OCI-LY7 (cell line): ENCODE results near the gene SPECC1. TPM values are rescaled to one million over a fixed set of nuclear protein-coding genes. Genes with fewer than 3 reads are reported as not detected.

Experiments
- BruUV-seq: library from RNA; stranded (reverse); fragments of 400-500 nt; replicated peaks from 2 replicates; lab custom pipeline; 2021; lab: Mats Ljungman, UMichigan
- CTCF ChIA-PET: fragments of 300-600 bp; sonication (Branson Sonifier 250); formaldehyde crosslinking; loops from one replicate; lab custom pipeline; 2022; ENCODE audit warnings: antibody characterized with exemption; ENCODE audit not compliant: unreplicated experiment; lab: Charles Lee
- POLR2A ChIA-PET: fragments of 300-600 bp; sonication (Branson Sonifier 250); formaldehyde crosslinking; loops from one replicate; lab custom pipeline; 2022; ENCODE audit warnings: antibody characterized with exemption; lab: Charles Lee
- DNase-seq: peaks from one replicate; pipeline ENCODE4 v3.0.0-alpha.2; 2015; ENCODE audit warnings: low spot score
- H2AFZ ChIP-seq: fragments of 200-600 bp; sonication (generic), shearing (Covaris generic); 2 replicates; pipeline ENCODE4 v1.6.1; 2014; ENCODE audit warnings: mild to moderate bottlenecking, antibody characterized with exemption, low read length, moderate library complexity
- H3K27ac ChIP-seq: fragments of 200-600 bp; sonication (generic); 2 replicates; pipeline ENCODE4 v1.5.1; 2014; ENCODE audit warnings: mixed run types, low read depth, mild to moderate bottlenecking, moderate library complexity, low read length, inconsistent platforms; ENCODE audit not compliant: poor library complexity, severe bottlenecking
- H3K36me3 ChIP-seq: fragments of 200-600 bp; sonication (generic); 2 replicates; pipeline ENCODE4 v1.6.1; 2014; ENCODE audit warnings: mild to moderate bottlenecking, antibody characterized with exemption, low read length, moderate library complexity, mixed read lengths; ENCODE audit not compliant: insufficient read depth
- H3K4me1 ChIP-seq: fragments of 200-600 bp; sonication (generic); 2 replicates; pipeline ENCODE4 v1.5.1; 2014; ENCODE audit warnings: mild to moderate bottlenecking, low read length; ENCODE audit not compliant: insufficient read depth, poor library complexity, severe bottlenecking
- H3K4me2 ChIP-seq: fragments of 200-600 bp; sonication (generic); 2 replicates; pipeline ENCODE4 v1.6.1; 2014; ENCODE audit warnings: mild to moderate bottlenecking, low read length
- H3K4me3 ChIP-seq: fragments of 200-600 bp; sonication (generic); 2 replicates; pipeline ENCODE4 v1.5.1; 2014; ENCODE audit warnings: mild to moderate bottlenecking, low read depth, low read length; ENCODE audit not compliant: poor library complexity, severe bottlenecking
- H3K79me2 ChIP-seq: fragments of 200-600 bp; sonication (generic); 2 replicates; pipeline ENCODE4 v1.6.1; 2016; ENCODE audit warnings: low read depth, mild to moderate bottlenecking, low read length, moderate library complexity, mixed read lengths; ENCODE audit not compliant: insufficient read depth
- H3K9me2 ChIP-seq: fragments of 200-600 bp; sonication (generic); 2 replicates; pipeline ENCODE4 v1.6.1; 2016; ENCODE audit warnings: mild to moderate bottlenecking, low read length, mixed read lengths; ENCODE audit not compliant: insufficient read depth
- H3K9me3 ChIP-seq: fragments of 200-600 bp; sonication (generic); 2 replicates; pipeline ENCODE4 v1.6.1; 2014; ENCODE audit warnings: mild to moderate bottlenecking, mixed run types, low read length, mixed read lengths
- H4K20me1 ChIP-seq: fragments of 200-600 bp; sonication (generic); 2 replicates; pipeline ENCODE4 v1.6.1; 2014; ENCODE audit warnings: mild to moderate bottlenecking, antibody characterized with exemption, low read length, moderate library complexity, mixed read lengths; ENCODE audit not compliant: insufficient read depth
- EZH2phosphoT487 ChIP-seq: fragments of 200-600 bp; sonication (generic); IDR thresholded peaks from 2 replicates; pipeline ENCODE4 v1.6.1; 2018; ENCODE audit warnings: low read depth, borderline replicate concordance, mild to moderate bottlenecking, mixed run types, antibody characterized with exemption, low read length, moderate library complexity, mixed read lengths
- intact Hi-C: fragments of 100-400 bp; cut with micrococcal nuclease; formaldehyde crosslinking; loops from one replicate; pipeline ENCODE4 v1.10.0; 2022; ENCODE audit not compliant: unreplicated experiment
- total RNA-seq, 2 experiments: library from RNA; depleted of rRNA in 1 of 2; stranded (reverse); fragments of >200 nt in 1 of 2; shearing (Covaris generic) in 1 of 2; gene quantifications; 2 replicates each; pipeline ENCODE4 v1.2.3, GENCODE V29; 2014 to 2022
- TF ChIP-seq, protein P1 (sequence below): fragments of 200-600 bp; sonication (generic); conservative IDR thresholded peaks from 2 replicates; pipeline ENCODE4 v1.5.1; 2014; ENCODE audit warnings: mild to moderate bottlenecking, antibody characterized with exemption, low read length, moderate library complexity, mixed read lengths

Gene SPECC1
- total RNA-seq, 2 experiments from 2014 or later: 0.47 to 2.8 TPM

DNA sequence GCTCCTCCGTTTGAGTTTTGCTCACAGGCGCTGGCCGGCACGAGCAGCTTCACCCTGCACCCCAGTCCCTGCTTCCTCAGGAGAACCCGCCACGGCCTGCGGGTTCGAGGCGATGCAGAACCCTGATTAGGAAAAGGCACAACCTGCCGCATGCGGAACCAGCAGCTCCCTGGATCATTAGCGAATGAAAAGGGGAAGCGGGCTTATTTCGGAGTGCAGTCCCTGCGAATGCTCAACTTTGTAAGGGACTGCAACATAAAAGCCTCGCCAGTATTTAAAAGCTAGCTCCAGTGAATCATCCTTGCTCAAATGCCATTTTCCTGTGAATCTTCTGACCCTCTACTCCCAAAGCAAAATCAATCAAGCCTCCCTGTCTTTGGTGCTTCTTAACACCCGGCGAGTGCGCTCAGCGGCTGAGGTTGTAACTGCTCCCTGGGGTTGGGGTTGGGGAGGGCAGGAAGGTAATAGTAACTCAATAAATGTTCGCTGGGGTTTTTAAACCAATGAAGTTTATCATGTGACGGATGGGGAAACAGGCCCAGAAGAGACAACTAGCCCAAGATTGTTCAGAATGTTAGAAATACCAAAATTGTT is 30.9 kb upstream of the SPECC1 start:
- H3K36me3 ChIP-seq: peaks cover 29% of the 10 kb centered on the region
- peak overlapping the region; percentile 77 for H2AFZ ChIP-seq
- DNase-seq: no peak
- H3K27ac ChIP-seq: peak overlapping the region; percentile 85
- ChIA-PET CTCF (no interaction called here), POLR2A (no interaction called here)
- no peaks in the 10 kb centered on the region for H3K9me2 ChIP-seq
- no peaks in the 10 kb centered on the region for H4K20me1 ChIP-seq
- H3K4me3 ChIP-seq: peak overlapping the region; percentile 97
- TF ChIP-seq EZH2phosphoT487: no peak
- TF ChIP-seq, protein P1, sequence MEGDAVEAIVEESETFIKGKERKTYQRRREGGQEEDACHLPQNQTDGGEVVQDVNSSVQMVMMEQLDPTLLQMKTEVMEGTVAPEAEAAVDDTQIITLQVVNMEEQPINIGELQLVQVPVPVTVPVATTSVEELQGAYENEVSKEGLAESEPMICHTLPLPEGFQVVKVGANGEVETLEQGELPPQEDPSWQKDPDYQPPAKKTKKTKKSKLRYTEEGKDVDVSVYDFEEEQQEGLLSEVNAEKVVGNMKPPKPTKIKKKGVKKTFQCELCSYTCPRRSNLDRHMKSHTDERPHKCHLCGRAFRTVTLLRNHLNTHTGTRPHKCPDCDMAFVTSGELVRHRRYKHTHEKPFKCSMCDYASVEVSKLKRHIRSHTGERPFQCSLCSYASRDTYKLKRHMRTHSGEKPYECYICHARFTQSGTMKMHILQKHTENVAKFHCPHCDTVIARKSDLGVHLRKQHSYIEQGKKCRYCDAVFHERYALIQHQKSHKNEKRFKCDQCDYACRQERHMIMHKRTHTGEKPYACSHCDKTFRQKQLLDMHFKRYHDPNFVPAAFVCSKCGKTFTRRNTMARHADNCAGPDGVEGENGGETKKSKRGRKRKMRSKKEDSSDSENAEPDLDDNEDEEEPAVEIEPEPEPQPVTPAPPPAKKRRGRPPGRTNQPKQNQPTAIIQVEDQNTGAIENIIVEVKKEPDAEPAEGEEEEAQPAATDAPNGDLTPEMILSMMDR: peak; percentile 33
- intact Hi-C loops: no loop called here
- H3K9me3 ChIP-seq: peaks cover 11% of the 10 kb centered on the region; the same call in 1 of the 2 replicates
- peaks cover 31% of the 10 kb centered on the region for H3K4me1 ChIP-seq
- TSS peak; percentile 88 for BruUV-seq
- peak overlapping the region; percentile 82 for H3K4me2 ChIP-seq
- H3K79me2 ChIP-seq: peaks cover 45% of the 10 kb centered on the region

GRCh38 chr17:19978805-19979211 is 30.4 kb upstream of the SPECC1 start:
- Histone ChIP-seq H3K4me2 (peak overlapping the region; percentile 82), H3K4me1 (peaks cover 31% of the 10 kb centered on the region), H3K9me2 (no peaks in the 10 kb centered on the region), H3K27ac (peak overlapping the region; percentile 85), H3K9me3 (peaks cover 7% of the 10 kb centered on the region; the same call in 1 of the 2 replicates), H2AFZ (peak overlapping the region; percentile 77), H4K20me1 (no peaks in the 10 kb centered on the region), H3K36me3 (peaks cover 24% of the 10 kb centered on the region), H3K4me3 (peak overlapping the region; percentile 97), H3K79me2 (peaks cover 40% of the 10 kb centered on the region)
- BruUV-seq: no TSS peak
- CTCF ChIA-PET: no interaction called here
- TF ChIP-seq EZH2phosphoT487: no peak
- TF ChIP-seq, protein P1: no peak
- DNase-seq: no peak
- intact Hi-C loops: no loop called here
- POLR2A ChIA-PET: interaction anchor here (0.7 kb wide), 1 partner anchor 165 kb away, joined by 3 read pairs; no protein-coding TSS in a partner anchor
